ENCODE measurements around the gene TAF3. TPM values are rescaled to one million over a fixed set of nuclear protein-coding genes. Genes with fewer than 3 reads are reported as not detected.

TAF3 gene
- total and polyA plus RNA-seq, 2 donors (not counting 1 experiment from before 2014, with no cell fraction given), result 7.0 to 20.1 TPM

DNA sequence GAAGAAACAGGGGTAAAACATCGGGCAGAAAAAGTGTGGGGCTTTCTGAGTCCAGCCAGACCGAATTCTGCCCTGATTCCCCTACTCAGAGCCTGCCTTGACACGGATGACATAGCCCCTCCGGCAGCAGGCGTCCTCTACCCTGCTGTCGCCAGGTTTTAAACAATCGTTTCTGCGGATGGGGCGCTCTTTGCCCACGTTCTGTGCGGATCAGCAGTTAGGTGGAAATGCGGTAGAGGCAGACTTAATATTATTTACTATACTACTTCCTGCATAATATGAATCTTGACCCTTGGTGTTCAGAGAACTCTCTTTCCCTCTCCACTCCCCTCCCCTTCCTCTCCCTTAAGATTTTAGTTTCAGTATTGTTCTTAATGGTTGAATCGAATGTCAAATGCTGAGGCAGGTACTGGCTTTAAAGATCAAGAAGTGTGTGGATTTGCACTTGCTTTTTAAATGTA, 238.6 kb downstream of the TAF3 start:
- POLR2A ChIA-PET, result no interaction called here
- Histone ChIP-seq H3K27me3 (replicated peaks in 1 of 4; ENCODE audit: control extremely low read depth in 1 of 4, control insufficient read depth in 3 of 4, insufficient read depth in 4 of 4, low read length in 3 of 4) (peaks cover 0 to 67% (median 48%) of the 10 kb centered on the region in 4 experiments), H3K9me3 (ENCODE audit: control extremely low read depth in 1 of 3, control insufficient read depth in 2 of 3, insufficient read depth in 1 of 3, low read length in 2 of 3) (peaks cover 0 to 38% (median 0%) of the 10 kb centered on the region in 3 donors), H3K27ac (ENCODE audit: low read length in 2 of 2) (no peak overlapping the region), H2AFZ (ENCODE audit: insufficient read depth, low read depth, low read length, poor library complexity, severe bottlenecking) (peak overlapping the region; percentile 16), H4K20me1 (ENCODE audit: control insufficient read depth, insufficient read depth, low read length, poor library complexity, severe bottlenecking) (no peaks in the 10 kb centered on the region), H3K4me2 (replicated peaks; ENCODE audit: low read depth, low read length, poor library complexity, severe bottlenecking) (peak overlapping the region; percentile 69), H3K4me3 (ENCODE audit: control extremely low read depth in 1 of 5, extremely low read depth in 1 of 5, insufficient read depth in 1 of 5, low read depth in 2 of 5, low read length in 4 of 5) (peak overlapping the region in 2 of 5 experiments; percentile 8 to 22), H3K36me3 (replicated peaks in 1 of 2; ENCODE audit: control extremely low read depth in 1 of 2, control insufficient read depth in 1 of 2, extremely low read depth in 1 of 2, insufficient read depth in 2 of 2, low read length in 1 of 2) (no peaks in the 10 kb centered on the region), H3K4me1 (ENCODE audit: control insufficient read depth in 2 of 2, insufficient read depth in 2 of 2, low read length in 2 of 2) (peaks cover 66 to 77% of the 10 kb centered on the region in 2 donors), H3K79me2 (ENCODE audit: control insufficient read depth, insufficient read depth, low read length) (no peaks in the 10 kb centered on the region), H3K9ac (ENCODE audit: low read length) (peak overlapping the region; percentile 13)
- no peak for TF ChIP-seq EZH2 (IDR thresholded peaks at IDR 0.05; ENCODE audit: borderline replicate concordance, insufficient read depth, low read depth, low read length, poor library complexity, severe bottlenecking)
- TF ChIP-seq, protein P1, sequence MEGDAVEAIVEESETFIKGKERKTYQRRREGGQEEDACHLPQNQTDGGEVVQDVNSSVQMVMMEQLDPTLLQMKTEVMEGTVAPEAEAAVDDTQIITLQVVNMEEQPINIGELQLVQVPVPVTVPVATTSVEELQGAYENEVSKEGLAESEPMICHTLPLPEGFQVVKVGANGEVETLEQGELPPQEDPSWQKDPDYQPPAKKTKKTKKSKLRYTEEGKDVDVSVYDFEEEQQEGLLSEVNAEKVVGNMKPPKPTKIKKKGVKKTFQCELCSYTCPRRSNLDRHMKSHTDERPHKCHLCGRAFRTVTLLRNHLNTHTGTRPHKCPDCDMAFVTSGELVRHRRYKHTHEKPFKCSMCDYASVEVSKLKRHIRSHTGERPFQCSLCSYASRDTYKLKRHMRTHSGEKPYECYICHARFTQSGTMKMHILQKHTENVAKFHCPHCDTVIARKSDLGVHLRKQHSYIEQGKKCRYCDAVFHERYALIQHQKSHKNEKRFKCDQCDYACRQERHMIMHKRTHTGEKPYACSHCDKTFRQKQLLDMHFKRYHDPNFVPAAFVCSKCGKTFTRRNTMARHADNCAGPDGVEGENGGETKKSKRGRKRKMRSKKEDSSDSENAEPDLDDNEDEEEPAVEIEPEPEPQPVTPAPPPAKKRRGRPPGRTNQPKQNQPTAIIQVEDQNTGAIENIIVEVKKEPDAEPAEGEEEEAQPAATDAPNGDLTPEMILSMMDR (IDR thresholded peaks at IDR 0.05), result no peak
- peak; percentile 34 for DNase-seq
- Mint-ChIP-seq H3K27me3 (peaks cover 55% of the 10 kb centered on the region), H3K4me1 (peaks cover 50% of the 10 kb centered on the region), H3K9me3 (ENCODE audit: insufficient read depth) (no peaks in the 10 kb centered on the region), H3K27ac (peak overlapping the region; percentile 72), H3K4me3 (peak overlapping the region; percentile 79)
- no peak for ATAC-seq (ENCODE audit: low read depth)
- CTCF ChIA-PET, result no interaction called here
- intact Hi-C loops (cut with micrococcal nuclease), result loop anchor here (10.0 kb wide), 1 partner anchor 582 kb away; no protein-coding TSS in a partner anchor
- WGBS (ENCODE audit: insufficient coverage), result 29% methylated on average over 6 of the region's 13 CpGs

DNA sequence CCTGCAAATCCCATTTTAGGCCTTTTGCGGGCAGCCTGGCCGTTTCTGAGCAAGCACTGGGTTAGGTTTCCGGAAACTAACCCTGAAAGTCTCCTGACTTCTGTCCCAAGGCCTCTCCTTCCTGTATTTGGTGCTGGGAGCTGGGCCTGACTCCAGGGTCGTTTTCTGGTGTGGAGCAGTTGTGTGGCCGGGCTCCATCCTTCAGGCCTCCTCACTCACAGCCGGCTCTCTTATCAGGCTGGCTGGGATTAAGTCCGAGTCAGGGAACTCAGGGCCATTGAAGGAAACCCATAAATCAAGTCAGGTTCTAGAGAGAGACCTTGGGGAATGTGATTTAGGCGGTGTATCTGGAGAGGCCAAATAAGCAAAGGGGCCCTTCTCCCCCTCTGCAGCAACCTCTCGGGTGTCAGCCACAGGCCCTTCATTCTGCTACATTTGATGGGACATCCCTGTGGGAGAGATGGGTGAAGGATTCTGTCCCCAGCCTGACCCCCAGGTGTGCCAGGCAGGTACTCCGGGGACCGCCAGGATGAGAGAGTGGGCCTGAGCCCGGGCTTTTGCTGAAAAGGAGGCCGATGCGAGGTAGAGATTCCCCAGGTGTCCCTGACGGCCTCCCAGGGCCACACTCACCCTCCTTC, 239.4 kb downstream of the TAF3 start:
- WGBS (ENCODE audit: insufficient coverage), result 83% methylated on average over 10 of the region's 15 CpGs
- H4K20me1 ChIP-seq (ENCODE audit: control insufficient read depth, insufficient read depth, low read length, poor library complexity, severe bottlenecking), result no peaks in the 10 kb centered on the region
- peaks cover 0 to 61% (median 41%) of the 10 kb centered on the region in 4 experiments for H3K27me3 ChIP-seq (replicated peaks in 1 of 4; ENCODE audit: control extremely low read depth in 1 of 4, control insufficient read depth in 3 of 4, insufficient read depth in 4 of 4, low read length in 3 of 4)
- no peak overlapping the region for H3K27ac ChIP-seq (ENCODE audit: low read length in 2 of 2)
- peaks cover 0 to 29% (median 0%) of the 10 kb centered on the region in 3 donors for H3K9me3 ChIP-seq (ENCODE audit: control extremely low read depth in 1 of 3, control insufficient read depth in 2 of 3, insufficient read depth in 1 of 3, low read length in 2 of 3)
- no peak overlapping the region for H3K4me3 Mint-ChIP-seq
- TF ChIP-seq, protein P1 (IDR thresholded peaks at IDR 0.05), result no peak
- TF ChIP-seq EZH2 (IDR thresholded peaks at IDR 0.05; ENCODE audit: borderline replicate concordance, insufficient read depth, low read depth, low read length, poor library complexity, severe bottlenecking), result no peak
- peaks cover 57 to 68% of the 10 kb centered on the region in 2 donors for H3K4me1 ChIP-seq (ENCODE audit: control insufficient read depth in 2 of 2, insufficient read depth in 2 of 2, low read length in 2 of 2)
- no peak overlapping the region for H2AFZ ChIP-seq (ENCODE audit: insufficient read depth, low read depth, low read length, poor library complexity, severe bottlenecking)
- peaks cover 42% of the 10 kb centered on the region for H3K4me1 Mint-ChIP-seq
- H3K9me3 Mint-ChIP-seq (ENCODE audit: insufficient read depth), result no peaks in the 10 kb centered on the region
- intact Hi-C loops (cut with micrococcal nuclease), result loop anchor here (10.0 kb wide), 1 partner anchor 583 kb away; no protein-coding TSS in a partner anchor
- no peaks in the 10 kb centered on the region for H3K36me3 ChIP-seq (replicated peaks in 1 of 2; ENCODE audit: control extremely low read depth in 1 of 2, control insufficient read depth in 1 of 2, extremely low read depth in 1 of 2, insufficient read depth in 2 of 2, low read length in 1 of 2)
- no peak overlapping the region for H3K27ac Mint-ChIP-seq
- no peak overlapping the region for H3K4me2 ChIP-seq (replicated peaks; ENCODE audit: low read depth, low read length, poor library complexity, severe bottlenecking)
- H3K27me3 Mint-ChIP-seq, result peaks cover 47% of the 10 kb centered on the region
- no peak overlapping the region for H3K4me3 ChIP-seq (ENCODE audit: control extremely low read depth in 1 of 5, extremely low read depth in 1 of 5, insufficient read depth in 1 of 5, low read depth in 2 of 5, low read length in 4 of 5)
- no peak overlapping the region for H3K9ac ChIP-seq (ENCODE audit: low read length)
- CTCF ChIA-PET, result no interaction called here
- DNase-seq (no peak), ATAC-seq (ENCODE audit: low read depth) (no peak)
- no peaks in the 10 kb centered on the region for H3K79me2 ChIP-seq (ENCODE audit: control insufficient read depth, insufficient read depth, low read length)
- POLR2A ChIA-PET, result no interaction called here
